ENCODE data around the gene COL26A1.
"Not testable (repeated sequence)": the region's sequence is repeated elsewhere in the genome, so short reads cannot be mapped to it uniquely, and the experiment has no call there.

Gene COL26A1

GRCh38 chr7:101602484-101603241 lies 240.0 kb downstream of the COL26A1 start:
- peak; percentile 65 to 79 for DNase-seq

GRCh38 chr7:101604331-101604933 lies 241.8 kb downstream of the COL26A1 start:
- no peak for DNase-seq

- not testable (repeated sequence) for DNase-seq
Measured at GRCh38 chr7:101604934-101605332, 242.3 kb downstream of the COL26A1 start.

GRCh38 chr7:101605611-101606497 lies 243.2 kb downstream of the COL26A1 start:
- DNase-seq: no peak

GRCh38 chr7:101606498-101606923 lies 243.8 kb downstream of the COL26A1 start:
- no peak for DNase-seq
